Measurements from ENCODE around the gene LRRC3C. TPM values are rescaled to one million over a fixed set of nuclear protein-coding genes. Genes with fewer than 3 reads are reported as not detected.

Gene LRRC3C
- total and polyA plus RNA-seq, 4 donors: not detected

- Histone ChIP-seq H3K9ac (ENCODE audit: insufficient read depth in 1 of 2, low read length in 2 of 2) (no peak overlapping the region), H3K36me3 (ENCODE audit: control insufficient read depth in 4 of 4, insufficient read depth in 4 of 4, low read length in 4 of 4) (no peaks in the 10 kb centered on the region), H3K4me3 (no peak overlapping the region), H3K27ac (ENCODE audit: low read depth in 1 of 2, low read length in 1 of 2) (no peak overlapping the region), H3K27me3 (ENCODE audit: control insufficient read depth in 3 of 3, insufficient read depth in 3 of 3, low read length in 2 of 3) (peaks cover 0 to 9% (median 2%) of the 10 kb centered on the region in 3 donors), H3K4me1 (ENCODE audit: control insufficient read depth in 5 of 5, insufficient read depth in 5 of 5, low read length in 5 of 5) (peaks cover 0 to 2% (median 0%) of the 10 kb centered on the region in 5 donors), H3K9me3 (ENCODE audit: control insufficient read depth in 4 of 4, insufficient read depth in 3 of 4, low read length in 3 of 4) (no peaks in the 10 kb centered on the region)
- ATAC-seq (ENCODE audit: insufficient read depth, low FRiP score): no peak
- DNase-seq: no peak
- TF ChIP-seq CTCF (IDR thresholded peaks at IDR 0.05; ENCODE audit: control extremely low read depth, extremely low read depth): no peak
- WGBS, 2 donors: 80 to 90% methylated on average over 5 of the region's 5 CpGs
Observed at GRCh38 chr17:39974433-39974832, 46.9 kb downstream of the LRRC3C start.

- H3K4me1 ChIP-seq (ENCODE audit: control insufficient read depth in 5 of 5, insufficient read depth in 5 of 5, low read length in 5 of 5): peaks cover 0 to 8% (median 0%) of the 10 kb centered on the region in 5 donors
- H3K9me3 ChIP-seq (ENCODE audit: control insufficient read depth in 4 of 4, insufficient read depth in 3 of 4, low read length in 3 of 4): no peaks in the 10 kb centered on the region
- no peak overlapping the region for H3K4me3 ChIP-seq
- DNase-seq (no peak), ATAC-seq (ENCODE audit: insufficient read depth, low FRiP score) (no peak)
- H3K36me3 ChIP-seq (ENCODE audit: control insufficient read depth in 4 of 4, insufficient read depth in 4 of 4, low read length in 4 of 4): peaks cover 0 to under 1% (median 0%) of the 10 kb centered on the region in 4 donors
- no peak overlapping the region for H3K9ac ChIP-seq (ENCODE audit: insufficient read depth in 1 of 2, low read length in 2 of 2)
- WGBS, 2 donors: 77 to 88% methylated on average over 4 of the region's 4 CpGs
- no peak overlapping the region for H3K27ac ChIP-seq (ENCODE audit: low read depth in 1 of 2, low read length in 1 of 2)
- peaks cover 0 to 9% (median 0%) of the 10 kb centered on the region in 3 donors for H3K27me3 ChIP-seq (ENCODE audit: control insufficient read depth in 3 of 3, insufficient read depth in 3 of 3, low read length in 2 of 3)
- TF ChIP-seq CTCF (IDR thresholded peaks at IDR 0.05; ENCODE audit: control extremely low read depth, extremely low read depth): no peak
Observed at GRCh38 chr17:39975801-39976200, 48.3 kb downstream of the LRRC3C start.

DNA sequence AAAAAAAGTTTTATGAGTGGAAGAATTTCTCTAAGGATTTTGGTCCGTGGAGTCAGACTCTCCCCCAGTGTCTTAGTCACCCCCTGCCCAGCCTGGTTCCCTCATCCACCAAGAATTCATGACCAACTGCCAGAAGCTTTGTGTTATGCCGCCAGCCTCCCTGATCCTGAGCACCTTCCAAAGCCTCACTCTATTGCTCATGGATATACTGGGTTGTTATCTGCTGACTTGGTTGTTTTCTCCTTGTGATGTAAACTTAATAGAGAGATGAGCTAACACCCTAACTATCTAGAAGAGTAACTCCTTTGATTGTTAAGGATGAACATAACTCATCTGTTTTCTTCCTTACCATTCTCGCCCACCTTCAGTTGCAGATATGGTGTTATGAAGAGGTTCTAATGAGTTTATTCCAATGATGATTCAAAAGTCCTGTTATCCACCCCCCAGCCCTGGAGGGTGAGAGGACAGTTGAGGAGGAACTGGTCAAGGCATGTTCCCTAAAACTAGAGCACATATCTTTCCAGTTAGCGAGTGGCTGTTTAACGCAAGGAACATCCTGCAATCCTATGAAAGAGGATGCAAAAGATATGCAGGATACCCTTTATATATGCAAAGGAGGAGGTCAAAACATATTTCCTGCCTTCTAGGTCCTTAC lies 51.6 kb downstream of the LRRC3C start:
- H3K4me3 ChIP-seq: no peak overlapping the region

More for the DNA sequence above, 51.6 kb downstream of the LRRC3C start:
- H3K27ac ChIP-seq (ENCODE audit: low read depth in 1 of 2, low read length in 1 of 2): no peak overlapping the region
- ATAC-seq (ENCODE audit: insufficient read depth, low FRiP score): no peak
- DNase-seq: no peak
- H3K9ac ChIP-seq (ENCODE audit: insufficient read depth in 1 of 2, low read length in 2 of 2): no peak overlapping the region
- no peaks in the 10 kb centered on the region for H3K9me3 ChIP-seq (ENCODE audit: control insufficient read depth in 4 of 4, insufficient read depth in 3 of 4, low read length in 3 of 4)
- peaks cover 0 to 8% (median under 1%) of the 10 kb centered on the region in 4 donors for H3K36me3 ChIP-seq (ENCODE audit: control insufficient read depth in 4 of 4, insufficient read depth in 4 of 4, low read length in 4 of 4)
- 71 to 76% methylated on average over 5 of the region's 5 CpGs for WGBS, 2 donors
- peaks cover 0 to 17% (median 5%) of the 10 kb centered on the region in 5 donors for H3K4me1 ChIP-seq (ENCODE audit: control insufficient read depth in 5 of 5, insufficient read depth in 5 of 5, low read length in 5 of 5)
- H3K27me3 ChIP-seq (ENCODE audit: control insufficient read depth in 3 of 3, insufficient read depth in 3 of 3, low read length in 2 of 3): peaks cover 0 to 4% (median 0%) of the 10 kb centered on the region in 3 donors
- TF ChIP-seq CTCF (IDR thresholded peaks at IDR 0.05; ENCODE audit: control extremely low read depth, extremely low read depth): no peak

Measured in lung (tissue), 12 donors.